ENCODE data around the gene LCTL. TPM values are rescaled to one million over a fixed set of nuclear protein-coding genes. Genes with fewer than 3 reads are reported as not detected.

LCTL gene
- total RNA-seq, 1 experiment from 2014 or later, result not detected

GRCh38 chr15:66558271-66558670 lies 7.5 kb downstream of the LCTL start:
- no peaks in the 10 kb centered on the region for H3K9me2 ChIP-seq (ENCODE audit: insufficient read depth)
- no peaks in the 10 kb centered on the region for H3K79me2 ChIP-seq (ENCODE audit: insufficient read depth, low read length)
- H3K4me2 ChIP-seq (ENCODE audit: low read length), result no peak overlapping the region
- no peak overlapping the region for H3K4me3 ChIP-seq (replicated peaks in 1 of 2; ENCODE audit: low read depth in 1 of 2, low read length in 2 of 2)
- ChIA-PET RAD21 (ENCODE audit: low non-redundant PET in 1 of 2, low total read pairs in 2 of 2, uncharacterized antibody in 2 of 2, unreplicated experiment in 2 of 2) (no interaction called here), CTCF (interaction anchor here (1.0 kb wide), 1 partner anchor 9 kb away, joined by 3 read pairs; no protein-coding TSS in a partner anchor), POLR2A (no interaction called here)
- no peak overlapping the region for H3K9ac ChIP-seq (ENCODE audit: low read length)
- no peak overlapping the region for H2AFZ ChIP-seq (ENCODE audit: low read depth, low read length, poor library complexity, severe bottlenecking)
- DNase-seq (ENCODE audit: low read depth, low spot score) (no peak), ATAC-seq (no peak)
- no peaks in the 10 kb centered on the region for H4K20me1 ChIP-seq (ENCODE audit: insufficient read depth)
- no TSS peak for BruUV-seq (replicated peaks)
- no peaks in the 10 kb centered on the region for H3K9me3 ChIP-seq (ENCODE audit: control insufficient read depth in 1 of 2, insufficient read depth in 1 of 2, low read depth in 1 of 2, low read length in 2 of 2)
- no peak for TF ChIP-seq ZBTB33 (IDR thresholded peaks at IDR 0.05; ENCODE audit: extremely low read depth, insufficient replicate concordance, low read length)
- no peak for TF ChIP-seq SP1 (IDR thresholded peaks at IDR 0.05; ENCODE audit: low read depth)
- no peak for TF ChIP-seq SIN3A (IDR thresholded peaks at IDR 0.05; ENCODE audit: low read depth)
- TF ChIP-seq EZH2 (IDR thresholded peaks at IDR 0.05), result no peak
- no peak for TF ChIP-seq MAX (IDR thresholded peaks at IDR 0.05)
- TF ChIP-seq ZNF274 (IDR thresholded peaks at IDR 0.05; ENCODE audit: low read depth, low read length), result no peak
- TF ChIP-seq CEBPB (IDR thresholded peaks at IDR 0.05; ENCODE audit: low read depth), result no peak
- TF ChIP-seq JUND (IDR thresholded peaks at IDR 0.05), result no peak
- TF ChIP-seq CBX3 (IDR thresholded peaks at IDR 0.05; ENCODE audit: low read depth), result no peak
- TF ChIP-seq REST (IDR thresholded peaks at IDR 0.05; ENCODE audit: low read depth), result no peak
- intact Hi-C loops (cut with micrococcal nuclease), result no loop called here
- no peaks in the 10 kb centered on the region for H3K36me3 ChIP-seq (ENCODE audit: control insufficient read depth in 1 of 2, insufficient read depth in 2 of 2, low read length in 2 of 2)
- no peak overlapping the region for H3K27ac ChIP-seq (ENCODE audit: low read depth, low read length)
- no peaks in the 10 kb centered on the region for H3K27me3 ChIP-seq (ENCODE audit: insufficient read depth, low read length)
- no peaks in the 10 kb centered on the region for H3K4me1 ChIP-seq (ENCODE audit: control insufficient read depth in 1 of 2, insufficient read depth in 2 of 2, low read length in 2 of 2)
